Measurements from ENCODE around the gene IER5L.
"Not testable (repeated sequence)": the region's sequence is repeated elsewhere in the genome, so short reads cannot be mapped to it uniquely, and the experiment has no call there.

IER5L gene

GRCh38 chr9:129204840-129205239 lies 26.8 kb upstream of the IER5L start:
- DNase-seq (ENCODE audit: insufficient read length, low spot score) (no peak), FAIRE-seq (no peak)

DNA sequence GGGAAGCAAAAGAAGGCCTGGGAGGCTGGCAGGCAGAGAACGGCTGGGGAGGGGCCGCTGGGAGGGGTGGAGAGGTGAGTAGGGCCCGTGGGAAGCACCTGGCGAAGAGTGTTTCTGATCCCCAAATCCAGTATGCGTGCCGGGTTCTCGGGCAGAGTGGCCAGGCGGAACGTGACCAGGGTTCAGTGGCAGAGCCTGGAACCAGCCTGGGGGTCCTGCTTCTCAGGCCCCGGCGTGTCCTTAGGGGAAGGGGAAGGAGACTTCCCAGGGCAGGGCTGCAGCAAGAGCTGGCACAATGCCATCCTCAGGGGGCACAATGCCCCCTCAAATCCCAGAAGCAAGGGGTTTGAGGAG lies 25.5 kb upstream of the IER5L start:
- DNase-seq (ENCODE audit: insufficient read length, low spot score) (no peak), FAIRE-seq (no peak)

GRCh38 chr9:129202613-129203555 lies 24.8 kb upstream of the IER5L start:
- no peak for FAIRE-seq
- DNase-seq (ENCODE audit: insufficient read length, low spot score) = peak; percentile 75

GRCh38 chr9:129201866-129202265 lies 23.8 kb upstream of the IER5L start:
- DNase-seq (ENCODE audit: insufficient read length, low spot score) (no peak), FAIRE-seq (no peak)

- DNase-seq (ENCODE audit: insufficient read length, low spot score) = no peak
- FAIRE-seq = no peak
These were observed 23.2 kb upstream of the IER5L start for GRCh38 chr9:129201289-129201688.

GRCh38 chr9:129200255-129200654 lies 22.2 kb upstream of the IER5L start:
- DNase-seq (ENCODE audit: insufficient read length, low spot score) (no peak), FAIRE-seq (no peak)

GRCh38 chr9:129199044-129199435 lies 21.0 kb upstream of the IER5L start:
- no peak for FAIRE-seq
- no peak for DNase-seq (ENCODE audit: insufficient read length, low spot score)

DNA sequence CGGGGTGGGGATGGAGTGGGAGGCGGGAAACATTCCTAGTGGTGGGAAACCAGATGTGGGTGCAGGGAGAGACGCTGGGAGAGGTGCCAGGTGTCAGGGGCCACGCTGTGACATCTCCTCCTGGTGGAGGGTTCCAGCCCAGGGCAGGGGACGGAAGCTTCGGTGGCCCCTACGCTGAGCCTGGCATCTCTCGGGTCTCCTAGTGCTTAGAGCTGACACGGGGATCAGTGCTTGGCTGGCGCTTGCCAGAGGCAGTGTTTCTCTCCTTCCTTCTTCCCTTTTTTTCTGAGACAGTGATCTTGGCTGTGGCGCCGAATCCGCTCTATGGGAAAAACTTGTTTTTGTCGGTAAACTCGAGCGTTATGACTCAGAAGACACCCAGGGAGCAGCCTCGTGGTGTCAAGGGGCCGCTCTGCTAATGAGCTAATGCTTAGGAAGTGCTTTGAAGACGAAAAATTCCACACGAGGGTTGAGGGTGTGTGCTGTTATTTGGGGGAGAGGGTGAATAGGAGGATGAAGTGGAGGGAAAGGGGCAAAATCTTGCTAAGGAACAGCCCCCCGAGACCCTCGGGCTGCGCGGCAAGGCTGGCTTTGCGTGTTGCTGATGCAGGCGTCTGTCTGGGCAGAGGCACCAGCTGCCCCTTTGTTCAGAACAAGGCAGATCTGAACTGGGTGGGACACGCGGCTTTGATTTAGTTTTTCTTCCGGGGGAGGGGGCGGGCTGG lies 20.4 kb upstream of the IER5L start:
- FAIRE-seq (no peak), DNase-seq (ENCODE audit: insufficient read length, low spot score) (no peak)

GRCh38 chr9:129197978-129198318 lies 19.9 kb upstream of the IER5L start:
- FAIRE-seq (no peak), DNase-seq (ENCODE audit: insufficient read length, low spot score) (no peak)

GRCh38 chr9:129197045-129197444 lies 19.0 kb upstream of the IER5L start:
- FAIRE-seq; DNase-seq (ENCODE audit: insufficient read length, low spot score): not testable (repeated sequence)

DNA sequence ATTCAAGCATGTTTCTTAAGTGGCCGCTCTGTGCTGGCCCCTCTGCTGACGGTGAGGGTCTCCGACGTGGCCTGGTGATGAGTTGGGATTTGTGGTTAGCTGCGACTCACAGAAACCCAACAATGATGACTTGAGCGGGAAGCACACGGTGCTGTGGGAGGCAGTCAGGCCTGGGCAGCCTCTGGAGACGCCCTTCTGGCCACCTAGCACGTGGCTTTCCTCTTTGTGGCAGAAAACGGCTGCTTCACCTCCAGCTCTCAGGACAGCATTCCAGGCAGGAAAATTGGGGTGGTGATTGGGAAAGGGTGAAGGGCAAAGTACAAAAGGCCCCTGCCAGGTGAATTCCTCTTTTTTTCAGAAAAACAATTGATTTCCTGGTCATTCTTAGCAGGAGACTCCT lies 17.5 kb upstream of the IER5L start:
- no peak for DNase-seq (ENCODE audit: insufficient read length, low spot score)
- FAIRE-seq = no peak

GRCh38 chr9:129194221-129194620 lies 16.2 kb upstream of the IER5L start:
- no peak for DNase-seq (ENCODE audit: insufficient read length, low spot score)
- FAIRE-seq = no peak

DNA sequence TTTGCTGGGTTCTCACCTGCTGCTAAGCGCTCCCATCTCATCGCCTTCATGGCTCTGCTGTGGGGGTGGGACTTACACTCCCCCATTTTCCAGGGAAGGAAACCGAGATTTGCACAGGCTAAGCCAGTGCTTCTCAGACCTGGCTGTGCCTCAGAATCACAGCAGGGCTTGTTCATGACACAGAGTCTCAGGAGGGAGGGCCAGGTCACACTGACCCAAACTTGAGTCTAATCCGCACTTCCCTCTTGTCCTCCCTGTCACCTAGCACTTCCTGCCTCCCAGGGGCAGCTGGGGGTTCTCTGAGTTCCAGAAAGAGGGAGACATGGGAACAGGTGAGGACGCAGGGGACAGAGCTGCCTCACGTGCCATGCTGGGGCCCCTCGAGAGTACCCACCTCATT lies 15.6 kb upstream of the IER5L start:
- DNase-seq (ENCODE audit: insufficient read length, low spot score) (no peak), FAIRE-seq (no peak)

GRCh38 chr9:129191234-129191633 lies 13.2 kb upstream of the IER5L start:
- FAIRE-seq (no peak), DNase-seq (ENCODE audit: insufficient read length, low spot score) (no peak)

GRCh38 chr9:129189971-129190370 lies 11.9 kb upstream of the IER5L start:
- FAIRE-seq; DNase-seq (ENCODE audit: insufficient read length, low spot score): not testable (repeated sequence)

GRCh38 chr9:129187042-129187441 lies 9.0 kb upstream of the IER5L start:
- no peak for DNase-seq (ENCODE audit: insufficient read length, low spot score)

GRCh38 chr9:129185991-129186390 lies 7.9 kb upstream of the IER5L start:
- FAIRE-seq = no peak
- DNase-seq (ENCODE audit: insufficient read length, low spot score) = no peak

More at GRCh38 chr9:129187042-129187441, 9.0 kb upstream of the IER5L start:
- FAIRE-seq = no peak

- FAIRE-seq = peak; percentile 96
- DNase-seq (ENCODE audit: insufficient read length, low spot score) = no peak
These were observed 7.3 kb upstream of the IER5L start for GRCh38 chr9:129185402-129185801.

GRCh38 chr9:129184596-129185122 lies 6.6 kb upstream of the IER5L start:
- DNase-seq (ENCODE audit: insufficient read length, low spot score) = no peak
- no peak for FAIRE-seq

DNA sequence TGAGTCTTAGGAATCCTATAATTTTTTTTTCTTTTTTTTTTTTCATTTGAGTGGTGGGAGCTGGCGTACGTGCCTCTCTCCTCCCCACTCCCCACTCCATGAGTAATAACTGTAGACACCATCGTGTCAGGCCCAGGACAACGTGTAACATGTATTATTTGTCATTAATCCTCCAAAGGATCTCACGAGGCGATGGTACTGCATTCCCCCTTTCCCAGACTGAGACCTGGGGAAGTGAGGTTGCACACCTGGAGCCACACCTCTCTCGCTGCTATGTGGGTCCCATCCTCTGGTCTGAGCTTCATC lies 6.1 kb upstream of the IER5L start:
- FAIRE-seq = no peak
- no peak for DNase-seq (ENCODE audit: insufficient read length, low spot score)

- DNase-seq (ENCODE audit: insufficient read length, low spot score) (no peak), FAIRE-seq (no peak)
These were observed 5.6 kb upstream of the IER5L start for GRCh38 chr9:129183495-129184218.

Measured in HTR-8/SVneo (cell line).